IPS-NIHi7 (cell line): ENCODE measurements around the gene CARD6.
A peak's percentile ranks its signal among the peaks of the same experiment; 100 is the strongest.
"Not testable (repeated sequence)": the region's sequence is repeated elsewhere in the genome, so short reads cannot be mapped to it uniquely, and the experiment has no call there.

ENCODE experiments used
- DNase-seq: peaks from one replicate; pipeline ENCODE4 v3.0.0; 2012; ENCODE audit warnings: mixed read lengths; ENCODE audit errors: extremely low spot score

CARD6 gene

GRCh38 chr5:40841068-40841805, at the start of gene CARD6:
TSS of gene CARD6 (plus strand) at chr5:40841367. CDS start at chr5:40841383, 16 bp downstream.
- no peak for DNase-seq

- DNase-seq: no peak
These were observed 49.4 kb upstream of the CARD6 start for GRCh38 chr5:40791715-40792139.

GRCh38 chr5:40792691-40793090, 48.5 kb upstream of the CARD6 start:
- not testable (repeated sequence) for DNase-seq

GRCh38 chr5:40794340-40794739, 46.8 kb upstream of the CARD6 start:
- not testable (repeated sequence) for DNase-seq

GRCh38 chr5:40794877-40795276, 46.3 kb upstream of the CARD6 start:
- not testable (repeated sequence) for DNase-seq

GRCh38 chr5:40796487-40796889, 44.7 kb upstream of the CARD6 start:
- DNase-seq: no peak

GRCh38 chr5:40797273-40798011, 43.7 kb upstream of the CARD6 start:
- DNase-seq: peak; percentile 74

GRCh38 chr5:40798012-40798800, 43.0 kb upstream of the CARD6 start, which contains the start of gene PRKAA1:
TSS of gene PRKAA1 (minus strand) at chr5:40798374. CDS start at chr5:40798189, 185 bp downstream.
- peak; percentile 92 for DNase-seq

GRCh38 chr5:40798801-40799210, 42.4 kb upstream of the CARD6 start:
- DNase-seq: peak; percentile 26

- no peak for DNase-seq
These were observed 41.9 kb upstream of the CARD6 start for GRCh38 chr5:40799258-40799657.

- no peak for DNase-seq
These were observed 39.2 kb upstream of the CARD6 start for GRCh38 chr5:40801771-40802562.

- no peak for DNase-seq
These were observed 29.0 kb upstream of the CARD6 start for GRCh38 chr5:40812125-40812524.

- no peak for DNase-seq
These were observed 27.4 kb upstream of the CARD6 start for GRCh38 chr5:40813698-40814281.

GRCh38 chr5:40823459-40823858, 17.7 kb upstream of the CARD6 start:
- DNase-seq: no peak

GRCh38 chr5:40825461-40826043, 15.6 kb upstream of the CARD6 start:
- not testable (repeated sequence) for DNase-seq

- DNase-seq: no peak
These were observed 14.5 kb upstream of the CARD6 start for GRCh38 chr5:40826489-40827187.

- DNase-seq: no peak
These were observed 13.8 kb upstream of the CARD6 start for GRCh38 chr5:40827188-40827977.

- no peak for DNase-seq
These were observed 13.0 kb upstream of the CARD6 start for GRCh38 chr5:40828021-40828631.
